GM18505 (cell line): Measurements from ENCODE around the gene UBE2E2.
A peak's percentile ranks its signal among the peaks of the same experiment; 100 is the strongest.

ENCODE experiments used
- ATAC-seq: cut with Tn5 transposase; IDR thresholded peaks from one replicate; pipeline ENCODE4 v1.9.1; 2021; ENCODE audit not compliant: unreplicated experiment
- POLR2A ChIP-seq: IDR thresholded peaks from 4 replicates; pipeline ENCODE4 v1.6.1; 2011; ENCODE audit warnings: borderline replicate concordance; ENCODE audit not compliant: insufficient read depth, insufficient read length; ENCODE audit errors: extremely low read depth

Gene UBE2E2

DNA sequence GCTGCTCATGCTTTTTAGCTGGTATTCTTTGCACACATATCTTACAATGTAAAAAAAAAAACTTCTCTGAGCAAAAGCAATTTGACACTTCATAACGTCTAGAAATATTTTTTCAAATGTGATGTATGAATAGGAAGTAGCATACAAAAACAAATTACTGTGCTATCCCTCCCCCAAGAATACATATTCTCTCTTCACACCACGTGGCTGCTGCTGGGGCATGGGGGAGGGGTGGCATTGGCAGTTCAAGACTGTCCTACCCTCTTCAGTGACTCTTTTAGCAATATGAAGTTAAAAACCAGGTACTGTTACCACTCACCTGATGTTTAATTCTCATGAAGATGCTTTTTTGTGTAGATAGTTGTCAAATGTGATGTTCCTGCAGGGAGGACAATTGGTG is 85.6 kb downstream of the UBE2E2 start:
- TF ChIP-seq POLR2A: no peak
- ATAC-seq: no peak

DNA sequence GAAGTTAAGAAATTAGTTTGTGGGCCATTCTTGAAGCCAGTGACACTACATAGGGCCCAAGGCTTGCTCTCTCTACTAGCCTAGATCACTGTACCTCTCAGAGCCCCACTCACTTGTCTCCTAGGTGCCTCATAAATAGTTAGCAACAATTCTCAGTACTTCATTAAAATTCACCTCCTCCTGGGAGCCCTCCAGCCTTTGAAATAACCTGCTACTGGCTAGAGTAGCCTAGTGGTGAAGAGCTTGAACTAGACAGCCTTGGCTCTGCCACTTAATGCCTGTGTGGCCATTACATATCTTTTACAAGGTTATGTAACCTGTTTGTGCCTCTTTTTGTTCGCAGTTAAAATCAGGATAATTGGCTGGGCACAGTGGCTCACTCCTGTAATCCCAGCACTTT is 89.3 kb downstream of the UBE2E2 start:
- no peak for ATAC-seq
- TF ChIP-seq POLR2A: no peak

DNA sequence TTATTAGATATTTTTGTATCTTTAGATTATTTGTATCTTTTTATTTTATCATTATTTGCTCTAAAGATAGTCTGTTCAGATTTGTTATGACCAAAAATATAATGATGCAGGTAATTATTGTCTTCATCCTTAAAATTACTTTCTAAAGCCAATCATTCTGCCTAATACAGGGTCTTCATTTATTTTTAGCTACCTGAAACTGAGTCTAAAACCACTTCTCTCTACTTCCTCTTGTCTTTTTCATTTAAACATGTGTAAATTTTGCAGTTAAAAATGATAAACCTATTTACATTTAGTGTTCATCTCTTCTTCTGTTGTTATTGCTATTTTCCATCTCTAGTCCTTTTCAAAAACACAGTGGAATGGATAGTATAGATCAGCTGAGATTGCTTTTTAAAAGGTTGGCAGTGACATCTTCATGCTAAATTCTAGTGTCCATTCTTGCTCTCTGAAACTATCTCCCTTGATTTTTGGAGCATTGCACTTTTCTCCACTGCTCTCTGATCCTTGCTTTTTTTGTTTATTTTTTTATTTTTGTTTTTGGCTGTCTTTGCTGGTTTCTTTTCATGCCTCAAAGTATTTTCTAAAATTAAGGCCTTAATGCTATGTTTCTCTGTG is 91.8 kb downstream of the UBE2E2 start:
- TF ChIP-seq POLR2A: no peak
- ATAC-seq: no peak

GRCh38 chr3:23301819-23302218 is 98.7 kb downstream of the UBE2E2 start:
- no peak for ATAC-seq
- no peak for TF ChIP-seq POLR2A

DNA sequence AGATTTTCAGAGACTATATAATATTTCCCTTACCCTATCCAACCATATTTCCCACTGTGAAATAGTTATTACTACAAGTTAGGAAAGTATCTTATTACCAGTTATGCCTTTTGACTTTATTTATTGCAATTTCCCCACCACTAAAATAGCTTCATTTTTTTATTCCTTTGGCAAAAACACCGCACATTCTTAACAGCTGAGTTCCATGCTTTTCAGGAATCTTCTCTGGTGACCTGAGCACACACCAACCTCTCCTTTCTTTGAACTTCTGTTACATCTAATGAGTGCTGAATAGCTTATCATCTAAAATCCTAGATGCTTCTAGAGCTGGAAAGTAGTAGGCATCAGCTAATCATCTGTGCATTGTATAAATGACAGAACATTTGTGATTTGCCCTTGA is 99.1 kb downstream of the UBE2E2 start:
- no peak for TF ChIP-seq POLR2A

DNA sequence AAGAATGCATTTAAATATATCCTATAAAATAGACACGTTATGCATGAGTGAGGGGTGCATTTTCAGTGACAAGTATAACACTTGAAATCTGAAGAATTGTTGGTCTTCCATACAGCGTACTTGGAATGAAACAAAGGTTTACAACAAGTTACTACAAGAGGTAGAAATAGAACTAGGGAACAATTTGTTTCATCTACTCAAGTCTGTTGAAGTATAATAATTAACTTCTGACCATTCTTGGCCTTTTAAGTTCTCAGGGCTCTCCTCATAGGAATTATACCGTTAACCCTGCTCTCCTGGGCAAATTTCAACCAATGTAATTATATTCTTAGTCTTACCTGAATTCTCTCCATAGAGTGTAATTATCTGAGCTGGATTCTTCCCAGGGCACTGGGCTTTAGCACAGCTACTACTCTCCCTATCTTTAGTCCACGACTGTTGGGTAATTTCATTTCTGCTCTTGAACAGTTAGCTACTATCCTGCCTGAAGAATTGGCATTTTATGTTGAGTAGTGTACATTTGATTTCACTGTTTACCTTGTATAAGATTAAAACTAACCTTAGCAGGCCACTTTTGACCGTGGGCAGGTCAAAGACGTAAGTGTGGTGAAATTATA is 100.6 kb downstream of the UBE2E2 start:
- ATAC-seq: no peak
- no peak for TF ChIP-seq POLR2A

More for the DNA sequence above, 99.1 kb downstream of the UBE2E2 start:
- ATAC-seq: no peak

- no peak for TF ChIP-seq POLR2A
- ATAC-seq: no peak
These were observed 101.3 kb downstream of the UBE2E2 start for GRCh38 chr3:23304424-23304823.

GRCh38 chr3:23308986-23309625 is 106.0 kb downstream of the UBE2E2 start:
- ATAC-seq: no peak
- TF ChIP-seq POLR2A: no peak

DNA sequence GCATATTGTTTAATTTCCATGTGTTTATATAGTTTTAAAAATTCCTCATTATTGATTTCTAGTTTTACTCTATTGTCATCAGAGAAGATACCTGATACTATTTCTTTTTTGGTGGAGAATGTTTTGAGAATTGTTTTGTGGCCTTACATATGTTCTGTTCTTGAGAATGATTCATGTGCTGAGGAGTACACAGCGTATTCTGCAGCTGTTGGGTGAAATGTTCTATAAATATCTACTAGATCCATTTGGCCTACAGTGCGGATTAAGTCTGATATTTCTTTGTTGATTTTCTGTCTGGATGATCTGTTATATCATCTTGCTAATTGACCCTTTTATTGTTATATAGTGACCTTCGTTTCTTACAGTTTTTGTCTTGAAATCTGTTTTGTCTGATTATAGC is 109.7 kb downstream of the UBE2E2 start:
- no peak for ATAC-seq
- no peak for TF ChIP-seq POLR2A

DNA sequence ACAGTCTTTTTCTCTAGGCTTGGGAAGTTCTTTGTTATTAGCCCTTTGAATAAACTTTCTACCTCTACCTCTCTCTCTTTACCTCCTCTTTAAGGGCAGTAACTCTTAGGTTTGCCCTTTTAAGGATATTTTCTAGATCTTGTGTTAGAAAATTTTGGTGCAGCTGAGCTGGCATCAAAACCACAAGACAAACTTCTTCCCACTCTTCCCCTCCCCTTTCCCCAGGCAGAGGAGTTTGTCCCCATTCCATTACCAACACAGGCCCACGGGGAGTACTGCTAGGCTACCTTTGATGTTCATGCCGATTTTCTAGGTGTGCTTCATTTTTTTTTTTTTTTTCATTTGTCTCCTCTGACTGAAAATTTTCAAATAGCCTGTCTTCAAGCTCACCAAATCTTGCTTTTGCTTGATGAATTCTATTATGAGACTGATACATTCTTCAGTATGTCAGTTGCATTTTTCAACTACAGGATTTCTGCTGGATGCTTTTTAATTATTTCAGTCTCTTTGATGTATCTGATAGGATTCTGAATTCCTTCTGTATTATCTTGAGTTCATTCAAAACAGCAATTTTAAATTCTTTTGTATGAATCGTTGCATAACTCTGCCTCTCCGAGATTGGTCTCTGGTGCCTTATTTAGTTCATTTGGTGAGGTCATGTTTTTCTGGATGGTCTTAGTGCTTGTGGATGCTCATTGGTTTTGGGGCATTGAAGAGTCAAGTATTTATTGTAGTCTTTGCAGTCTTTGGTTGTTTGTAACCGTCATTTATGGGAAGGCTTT is 112.0 kb downstream of the UBE2E2 start:
- ATAC-seq: no peak
- TF ChIP-seq POLR2A: no peak

DNA sequence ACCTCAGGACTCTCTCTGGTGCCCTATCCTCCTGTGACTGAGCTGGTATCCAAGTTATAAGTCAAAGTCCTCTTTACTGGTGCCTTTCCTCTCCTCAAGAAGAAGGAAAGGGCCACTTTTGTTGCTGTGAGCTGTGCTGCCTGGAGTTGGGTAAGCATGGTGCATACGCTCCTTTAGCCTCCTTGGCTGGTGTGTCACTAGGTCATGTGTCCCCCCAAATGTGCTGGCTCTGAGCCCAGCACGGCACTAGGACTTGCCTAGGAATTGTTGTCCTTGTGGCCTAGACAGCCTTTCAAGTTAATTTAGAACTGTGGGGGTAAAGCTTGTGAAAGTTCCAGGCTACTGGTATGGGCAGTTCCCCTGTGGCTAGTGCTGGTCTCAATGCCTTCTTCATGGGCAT is 113.8 kb downstream of the UBE2E2 start:
- no peak for ATAC-seq

DNA sequence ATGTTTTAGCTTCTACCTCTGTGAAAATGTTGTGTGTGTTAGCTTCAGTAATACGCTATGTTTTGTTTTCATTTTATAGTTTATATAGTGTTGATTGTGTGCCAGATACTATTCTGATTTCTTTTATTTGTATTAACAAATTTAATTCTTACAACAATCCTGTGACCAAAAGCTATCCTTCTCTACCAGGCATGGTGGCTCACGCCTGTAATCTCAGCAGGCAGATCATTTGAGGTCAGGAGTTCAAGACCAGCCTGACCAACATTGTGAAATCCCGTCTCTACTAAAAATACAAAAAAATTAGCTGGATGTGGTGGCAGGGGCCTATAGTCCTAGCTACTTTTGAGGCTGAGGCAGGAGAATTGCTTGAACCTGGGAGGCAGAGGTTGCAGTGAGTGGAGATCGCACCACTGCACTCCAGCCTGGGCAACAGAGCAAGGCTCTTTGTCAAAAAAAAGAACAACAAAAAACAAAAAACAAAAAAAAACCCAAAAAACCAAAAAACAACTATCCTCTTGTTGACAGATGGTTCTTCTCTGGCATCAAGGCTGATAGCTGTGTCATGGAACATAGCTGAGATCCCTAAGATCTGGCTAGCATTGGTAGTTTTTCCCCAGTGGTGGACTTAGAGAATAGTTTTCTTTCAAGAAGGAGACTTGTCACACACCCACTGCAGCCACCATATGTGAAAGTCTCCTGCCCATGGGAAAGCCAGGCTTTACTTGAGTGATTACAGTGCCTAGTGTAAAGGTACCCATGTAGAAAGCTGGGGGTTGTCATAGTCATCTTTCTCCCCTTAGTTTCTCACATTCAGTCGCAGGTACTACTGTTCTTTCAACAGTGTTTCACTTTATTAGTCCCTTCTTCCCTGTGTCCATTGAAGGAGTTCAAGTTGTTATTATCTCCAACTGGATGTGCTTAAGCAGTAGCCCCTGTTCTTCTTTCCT is 116.5 kb downstream of the UBE2E2 start:
- TF ChIP-seq POLR2A: no peak
- peak; percentile 57 for ATAC-seq

More for the DNA sequence above, 113.8 kb downstream of the UBE2E2 start:
- TF ChIP-seq POLR2A: no peak

GRCh38 chr3:23320586-23321570 is 117.8 kb downstream of the UBE2E2 start:
- ATAC-seq: no peak

More at GRCh38 chr3:23320586-23321570, 117.8 kb downstream of the UBE2E2 start:
- TF ChIP-seq POLR2A: no peak
